Measurements from ENCODE around the gene PACRGL. TPM values are rescaled to one million over a fixed set of nuclear protein-coding genes. Genes with fewer than 3 reads are reported as not detected.

The PACRGL gene
- total and polyA plus RNA-seq, 10 of the 15 experiments (the other 5 are each of a cell fraction or from before 2014, with no cell fraction given), result 1.7 to 17.2 (median 7.3) TPM

- TF ChIP-seq, protein P1, sequence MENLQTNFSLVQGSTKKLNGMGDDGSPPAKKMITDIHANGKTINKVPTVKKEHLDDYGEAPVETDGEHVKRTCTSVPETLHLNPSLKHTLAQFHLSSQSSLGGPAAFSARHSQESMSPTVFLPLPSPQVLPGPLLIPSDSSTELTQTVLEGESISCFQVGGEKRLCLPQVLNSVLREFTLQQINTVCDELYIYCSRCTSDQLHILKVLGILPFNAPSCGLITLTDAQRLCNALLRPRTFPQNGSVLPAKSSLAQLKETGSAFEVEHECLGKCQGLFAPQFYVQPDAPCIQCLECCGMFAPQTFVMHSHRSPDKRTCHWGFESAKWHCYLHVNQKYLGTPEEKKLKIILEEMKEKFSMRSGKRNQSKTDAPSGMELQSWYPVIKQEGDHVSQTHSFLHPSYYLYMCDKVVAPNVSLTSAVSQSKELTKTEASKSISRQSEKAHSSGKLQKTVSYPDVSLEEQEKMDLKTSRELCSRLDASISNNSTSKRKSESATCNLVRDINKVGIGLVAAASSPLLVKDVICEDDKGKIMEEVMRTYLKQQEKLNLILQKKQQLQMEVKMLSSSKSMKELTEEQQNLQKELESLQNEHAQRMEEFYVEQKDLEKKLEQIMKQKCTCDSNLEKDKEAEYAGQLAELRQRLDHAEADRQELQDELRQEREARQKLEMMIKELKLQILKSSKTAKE (IDR thresholded peaks at IDR 0.05; ENCODE audit: low read depth, poor library complexity, severe bottlenecking), result no peak
- TF ChIP-seq ZNF274 (IDR thresholded peaks at IDR 0.05; ENCODE audit: insufficient read depth, insufficient read length) (no peak), PBX3 (IDR thresholded peaks at IDR 0.05; ENCODE audit: insufficient replicate concordance, low read depth, low read length) (no peak), LARP7 (IDR thresholded peaks at IDR 0.05) (peak; percentile 72; the same call in 1 of the 2 replicates), MEF2B (IDR thresholded peaks at IDR 0.05; ENCODE audit: partially characterized antibody, poor library complexity, severe bottlenecking) (no peak), RFX5 (IDR thresholded peaks at IDR 0.05; ENCODE audit: low read depth, low read length) (peak; percentile 57; the same call in 1 of the 2 replicates), SIX5 (IDR thresholded peaks at IDR 0.05; ENCODE audit: low read depth, low read length, severe bottlenecking) (no peak), GABPA (IDR thresholded peaks at IDR 0.05; ENCODE audit: low read depth) (no peak), MXI1 (IDR thresholded peaks at IDR 0.05; ENCODE audit: low read depth, low read length) (peak; percentile 97), CBFB (IDR thresholded peaks at IDR 0.05; ENCODE audit: low read depth) (0 out of 2 replicates have a peak, but pooled peaks have one; percentile 37), ATF7 (IDR thresholded peaks at IDR 0.05; ENCODE audit: low read depth) (peak; percentile 97), WRNIP1 (IDR thresholded peaks at IDR 0.05; ENCODE audit: borderline replicate concordance, low read depth, low read length) (no peak), STAT1 (conservative IDR thresholded peaks at IDR 0.05) (no peak), MLLT1 (IDR thresholded peaks at IDR 0.05) (no peak)
- TF ChIP-seq, protein P2, sequence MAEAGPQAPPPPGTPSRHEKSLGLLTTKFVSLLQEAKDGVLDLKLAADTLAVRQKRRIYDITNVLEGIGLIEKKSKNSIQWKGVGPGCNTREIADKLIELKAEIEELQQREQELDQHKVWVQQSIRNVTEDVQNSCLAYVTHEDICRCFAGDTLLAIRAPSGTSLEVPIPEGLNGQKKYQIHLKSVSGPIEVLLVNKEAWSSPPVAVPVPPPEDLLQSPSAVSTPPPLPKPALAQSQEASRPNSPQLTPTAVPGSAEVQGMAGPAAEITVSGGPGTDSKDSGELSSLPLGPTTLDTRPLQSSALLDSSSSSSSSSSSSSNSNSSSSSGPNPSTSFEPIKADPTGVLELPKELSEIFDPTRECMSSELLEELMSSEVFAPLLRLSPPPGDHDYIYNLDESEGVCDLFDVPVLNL (IDR thresholded peaks at IDR 0.05; ENCODE audit: low read depth, low read length), result no peak
- TF ChIP-seq, protein P3, sequence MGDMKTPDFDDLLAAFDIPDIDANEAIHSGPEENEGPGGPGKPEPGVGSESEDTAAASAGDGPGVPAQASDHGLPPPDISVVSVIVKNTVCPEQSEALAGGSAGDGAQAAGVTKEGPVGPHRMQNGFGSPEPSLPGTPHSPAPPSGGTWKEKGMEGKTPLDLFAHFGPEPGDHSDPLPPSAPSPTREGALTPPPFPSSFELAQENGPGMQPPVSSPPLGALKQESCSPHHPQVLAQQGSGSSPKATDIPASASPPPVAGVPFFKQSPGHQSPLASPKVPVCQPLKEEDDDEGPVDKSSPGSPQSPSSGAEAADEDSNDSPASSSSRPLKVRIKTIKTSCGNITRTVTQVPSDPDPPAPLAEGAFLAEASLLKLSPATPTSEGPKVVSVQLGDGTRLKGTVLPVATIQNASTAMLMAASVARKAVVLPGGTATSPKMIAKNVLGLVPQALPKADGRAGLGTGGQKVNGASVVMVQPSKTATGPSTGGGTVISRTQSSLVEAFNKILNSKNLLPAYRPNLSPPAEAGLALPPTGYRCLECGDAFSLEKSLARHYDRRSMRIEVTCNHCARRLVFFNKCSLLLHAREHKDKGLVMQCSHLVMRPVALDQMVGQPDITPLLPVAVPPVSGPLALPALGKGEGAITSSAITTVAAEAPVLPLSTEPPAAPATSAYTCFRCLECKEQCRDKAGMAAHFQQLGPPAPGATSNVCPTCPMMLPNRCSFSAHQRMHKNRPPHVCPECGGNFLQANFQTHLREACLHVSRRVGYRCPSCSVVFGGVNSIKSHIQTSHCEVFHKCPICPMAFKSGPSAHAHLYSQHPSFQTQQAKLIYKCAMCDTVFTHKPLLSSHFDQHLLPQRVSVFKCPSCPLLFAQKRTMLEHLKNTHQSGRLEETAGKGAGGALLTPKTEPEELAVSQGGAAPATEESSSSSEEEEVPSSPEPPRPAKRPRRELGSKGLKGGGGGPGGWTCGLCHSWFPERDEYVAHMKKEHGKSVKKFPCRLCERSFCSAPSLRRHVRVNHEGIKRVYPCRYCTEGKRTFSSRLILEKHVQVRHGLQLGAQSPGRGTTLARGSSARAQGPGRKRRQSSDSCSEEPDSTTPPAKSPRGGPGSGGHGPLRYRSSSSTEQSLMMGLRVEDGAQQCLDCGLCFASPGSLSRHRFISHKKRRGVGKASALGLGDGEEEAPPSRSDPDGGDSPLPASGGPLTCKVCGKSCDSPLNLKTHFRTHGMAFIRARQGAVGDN (IDR thresholded peaks at IDR 0.05), result peak; percentile 74; the same call in 1 of the 2 replicates
- TF ChIP-seq, protein P4, sequence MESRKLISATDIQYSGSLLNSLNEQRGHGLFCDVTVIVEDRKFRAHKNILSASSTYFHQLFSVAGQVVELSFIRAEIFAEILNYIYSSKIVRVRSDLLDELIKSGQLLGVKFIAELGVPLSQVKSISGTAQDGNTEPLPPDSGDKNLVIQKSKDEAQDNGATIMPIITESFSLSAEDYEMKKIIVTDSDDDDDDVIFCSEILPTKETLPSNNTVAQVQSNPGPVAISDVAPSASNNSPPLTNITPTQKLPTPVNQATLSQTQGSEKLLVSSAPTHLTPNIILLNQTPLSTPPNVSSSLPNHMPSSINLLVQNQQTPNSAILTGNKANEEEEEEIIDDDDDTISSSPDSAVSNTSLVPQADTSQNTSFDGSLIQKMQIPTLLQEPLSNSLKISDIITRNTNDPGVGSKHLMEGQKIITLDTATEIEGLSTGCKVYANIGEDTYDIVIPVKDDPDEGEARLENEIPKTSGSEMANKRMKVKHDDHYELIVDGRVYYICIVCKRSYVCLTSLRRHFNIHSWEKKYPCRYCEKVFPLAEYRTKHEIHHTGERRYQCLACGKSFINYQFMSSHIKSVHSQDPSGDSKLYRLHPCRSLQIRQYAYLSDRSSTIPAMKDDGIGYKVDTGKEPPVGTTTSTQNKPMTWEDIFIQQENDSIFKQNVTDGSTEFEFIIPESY (IDR thresholded peaks at IDR 0.05), result no peak
Measured at GRCh38 chr4:20700007-20700761, at the start of gene PACRGL (continued).
